ENCODE data around the gene APRT.

APRT gene

DNA sequence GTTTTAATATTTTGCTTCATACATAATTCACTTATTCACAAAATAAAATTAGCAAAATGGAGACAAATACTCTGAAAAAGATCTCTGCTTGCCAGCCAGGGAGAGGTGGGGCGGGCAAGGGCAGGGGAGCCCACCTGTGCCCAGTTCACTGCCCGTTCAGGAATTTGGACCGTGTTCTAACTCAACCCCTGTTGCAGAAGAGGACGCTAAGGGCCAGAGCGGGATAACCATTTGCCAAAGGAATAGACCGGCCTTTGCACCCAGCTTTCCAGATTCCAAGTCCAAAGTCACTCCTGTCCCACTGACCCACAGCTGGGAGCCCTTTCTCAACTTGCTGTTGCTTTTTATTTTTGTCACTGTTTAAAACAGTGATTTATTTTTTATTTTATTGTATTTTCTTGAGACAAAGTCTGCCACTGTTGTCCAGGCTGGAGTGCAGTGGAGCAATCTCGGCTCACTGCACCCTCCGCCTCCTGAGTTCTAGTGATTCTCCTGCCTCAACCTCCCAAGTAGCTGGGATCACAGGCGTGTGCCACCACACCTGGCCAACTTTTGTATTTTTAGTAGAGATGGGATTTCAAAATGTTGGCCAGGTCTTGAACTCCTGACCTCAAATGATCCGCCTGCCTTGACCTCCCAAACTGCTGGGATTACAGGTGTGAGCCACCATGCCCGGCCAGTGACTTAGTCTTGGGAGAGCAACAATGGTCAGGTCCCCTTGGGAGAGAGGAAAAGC is 24.0 kb downstream of the APRT start:
- no peak for DNase-seq (ENCODE audit: low spot score)

DNA sequence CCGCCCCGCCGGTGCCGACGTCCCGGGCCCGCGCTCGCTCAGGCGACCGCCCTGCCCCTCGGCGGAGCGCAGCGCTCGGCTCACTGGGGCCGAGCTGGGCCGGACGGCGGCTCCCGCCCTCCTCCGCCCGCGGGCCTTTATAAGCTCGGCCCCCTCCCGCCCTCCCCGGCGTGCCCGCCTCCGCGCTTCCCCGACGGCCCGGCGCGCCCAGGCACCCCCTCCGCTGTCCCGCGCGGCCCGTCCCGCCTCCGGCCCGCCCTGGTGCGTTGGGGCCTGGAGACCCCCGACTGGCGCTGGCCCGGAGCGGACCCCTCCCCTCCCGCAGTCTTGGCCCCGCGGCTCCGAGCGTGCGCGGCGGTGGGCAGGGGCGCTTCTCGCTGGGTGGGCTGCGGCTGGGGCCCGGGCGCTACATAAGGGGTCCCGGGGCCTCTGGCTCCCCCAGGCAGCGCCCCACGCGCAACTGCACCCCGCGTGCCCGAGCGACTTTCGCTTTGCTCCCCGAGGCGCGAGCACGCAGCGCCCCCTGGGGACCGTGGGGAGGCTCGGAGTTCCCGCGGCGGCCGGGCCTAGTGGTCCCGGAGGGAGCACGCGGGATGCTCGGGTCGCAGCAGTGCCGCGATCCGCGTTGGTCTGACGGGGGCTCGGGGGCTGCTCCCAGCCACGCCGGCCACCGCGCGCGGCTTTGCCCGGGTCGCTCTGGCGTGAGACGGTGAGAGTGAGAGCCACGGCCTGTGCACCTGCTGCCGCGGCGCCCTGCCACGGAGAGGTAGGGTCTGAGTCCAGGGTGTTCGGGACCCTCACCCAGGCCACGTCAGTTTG is 26.4 kb downstream of the APRT start, which contains the start of gene PIEZO1:
TSS of gene PIEZO1 (minus strand) at position 115 of the 819 bp plus-strand sequence. CDS start 256 bp downstream, outside the sequence.
- no peak for DNase-seq (ENCODE audit: low spot score)

DNA sequence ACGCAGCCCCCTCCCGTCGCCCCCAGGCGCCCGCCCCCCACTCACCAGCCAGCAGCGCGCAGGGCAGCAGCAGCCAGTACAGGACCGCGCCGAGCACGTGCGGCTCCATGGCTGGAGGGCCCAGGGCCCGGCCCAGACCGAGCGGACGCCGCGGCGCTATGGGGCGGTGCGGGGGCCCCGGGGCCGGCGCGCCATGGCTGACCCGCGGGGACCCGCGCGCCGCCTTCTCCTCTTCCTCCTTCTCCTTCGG is 26.9 kb downstream of the APRT start:
- no peak for DNase-seq (ENCODE audit: low spot score)

DNA sequence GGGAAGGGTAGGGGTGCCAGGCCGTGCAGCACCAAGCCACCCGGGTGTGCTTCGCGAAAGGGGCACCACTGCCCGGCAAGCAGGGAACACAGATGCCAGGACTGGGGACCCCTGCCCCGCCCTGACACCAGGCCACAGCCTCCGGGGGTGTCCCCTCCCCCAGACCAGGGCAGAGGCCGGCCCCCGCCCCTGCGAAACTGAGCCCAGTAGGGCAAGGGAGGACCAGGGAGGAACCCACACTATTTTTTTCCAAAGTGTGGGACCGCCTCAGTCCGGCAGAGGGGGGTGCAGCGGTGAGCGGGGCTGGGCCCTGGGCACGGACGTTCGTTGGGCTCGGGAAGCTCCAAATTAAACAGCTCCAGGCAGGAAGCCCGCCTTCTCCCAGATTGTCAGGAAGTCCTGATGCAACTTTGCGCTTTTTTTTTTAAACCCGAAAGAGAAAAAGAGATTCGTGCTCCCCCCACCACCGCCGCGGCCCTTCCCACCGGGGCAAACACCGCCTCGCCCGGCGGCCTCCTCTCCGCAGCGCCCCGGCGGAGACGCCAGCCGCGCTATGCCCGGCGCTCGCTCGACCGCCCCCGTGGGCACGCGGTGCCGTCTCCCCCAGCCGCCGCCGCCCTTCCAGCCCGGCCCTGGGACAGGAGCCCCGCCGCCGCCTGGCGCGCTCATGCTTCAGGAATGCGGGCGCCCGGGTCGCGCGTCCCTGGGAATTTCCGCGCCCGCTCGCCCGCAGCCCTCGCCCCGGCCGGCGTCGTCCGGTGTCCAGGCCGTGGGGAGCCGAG is 27.5 kb downstream of the APRT start:
- peak; percentile 67 for DNase-seq (ENCODE audit: low spot score)

DNA sequence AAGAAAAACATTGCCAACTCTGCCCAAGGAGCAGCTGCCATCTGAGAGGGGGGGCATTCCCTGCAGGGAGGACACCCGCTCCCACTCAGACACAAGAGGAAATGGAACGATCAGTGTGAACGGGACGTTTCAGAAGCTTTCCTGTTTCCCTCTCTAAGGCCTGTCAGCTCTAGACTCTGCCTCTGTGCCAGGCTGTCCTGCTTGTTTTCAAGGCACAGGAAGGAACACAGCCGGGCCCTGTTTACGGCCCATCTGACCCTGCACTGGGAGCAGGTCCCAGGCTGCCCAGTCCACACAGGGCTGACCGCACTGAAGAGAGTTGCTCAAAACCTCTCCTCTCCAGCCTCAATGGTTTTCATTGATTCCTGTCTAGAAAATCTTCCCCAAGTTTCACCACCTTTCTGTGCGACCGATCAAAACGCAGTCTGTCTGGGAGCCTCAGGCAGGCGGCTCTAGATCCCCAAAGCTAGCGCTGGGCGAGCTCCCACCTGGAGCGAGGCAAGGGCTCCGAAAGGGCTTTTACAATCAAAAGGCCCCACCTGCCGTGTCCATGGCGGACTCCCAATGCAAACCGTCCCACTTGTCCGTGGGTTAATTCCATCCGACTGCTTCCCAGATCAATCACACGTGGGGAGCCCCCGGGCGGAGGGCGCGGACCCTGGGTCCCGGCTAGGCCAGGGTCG is 28.2 kb downstream of the APRT start:
- DNase-seq (ENCODE audit: low spot score), result no peak

DNA sequence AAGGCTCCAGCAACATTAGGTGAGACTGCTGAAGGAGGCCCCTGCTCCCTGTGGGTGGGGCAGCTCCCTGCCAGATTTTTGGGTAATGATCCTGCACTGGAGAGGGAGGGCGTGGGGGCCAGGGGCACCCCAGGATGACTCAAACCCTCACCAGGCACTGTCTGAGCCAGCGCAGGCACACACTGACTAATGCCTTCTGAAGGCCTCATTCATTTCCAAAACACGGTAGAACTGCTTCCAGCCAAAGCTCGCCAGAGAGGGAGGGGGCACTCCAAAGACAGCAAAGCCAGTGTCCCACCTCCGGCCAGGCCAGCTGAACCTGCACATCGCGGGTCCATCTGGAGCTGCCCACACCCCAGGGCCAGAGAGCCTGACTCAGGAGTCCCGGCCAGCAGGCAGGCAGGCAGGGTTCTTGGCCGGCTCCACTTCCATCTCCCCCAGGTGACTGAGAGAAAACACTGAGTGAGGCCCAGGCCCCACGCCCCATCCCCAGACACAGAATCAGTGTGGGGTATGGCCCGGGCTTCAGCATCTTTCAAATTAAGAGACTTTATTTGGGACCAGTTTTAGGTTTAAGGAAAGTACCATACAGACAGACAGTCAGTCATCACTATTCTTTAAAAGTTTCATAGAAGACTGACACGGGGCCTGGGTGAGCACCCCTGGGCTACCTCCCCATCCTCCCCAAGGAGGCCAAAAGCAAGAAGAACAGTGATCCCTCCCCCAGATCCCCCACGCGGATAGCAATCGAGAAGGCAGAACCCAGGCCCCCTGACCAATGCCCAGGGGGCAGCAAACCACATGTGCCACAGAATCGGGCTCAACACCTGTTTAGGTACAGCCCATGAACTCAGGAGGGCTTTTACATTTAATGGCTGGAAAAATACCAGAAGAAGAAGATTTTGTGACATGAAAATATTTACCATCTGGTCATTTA is 29.0 kb downstream of the APRT start:
- no peak for DNase-seq (ENCODE audit: low spot score)

DNA sequence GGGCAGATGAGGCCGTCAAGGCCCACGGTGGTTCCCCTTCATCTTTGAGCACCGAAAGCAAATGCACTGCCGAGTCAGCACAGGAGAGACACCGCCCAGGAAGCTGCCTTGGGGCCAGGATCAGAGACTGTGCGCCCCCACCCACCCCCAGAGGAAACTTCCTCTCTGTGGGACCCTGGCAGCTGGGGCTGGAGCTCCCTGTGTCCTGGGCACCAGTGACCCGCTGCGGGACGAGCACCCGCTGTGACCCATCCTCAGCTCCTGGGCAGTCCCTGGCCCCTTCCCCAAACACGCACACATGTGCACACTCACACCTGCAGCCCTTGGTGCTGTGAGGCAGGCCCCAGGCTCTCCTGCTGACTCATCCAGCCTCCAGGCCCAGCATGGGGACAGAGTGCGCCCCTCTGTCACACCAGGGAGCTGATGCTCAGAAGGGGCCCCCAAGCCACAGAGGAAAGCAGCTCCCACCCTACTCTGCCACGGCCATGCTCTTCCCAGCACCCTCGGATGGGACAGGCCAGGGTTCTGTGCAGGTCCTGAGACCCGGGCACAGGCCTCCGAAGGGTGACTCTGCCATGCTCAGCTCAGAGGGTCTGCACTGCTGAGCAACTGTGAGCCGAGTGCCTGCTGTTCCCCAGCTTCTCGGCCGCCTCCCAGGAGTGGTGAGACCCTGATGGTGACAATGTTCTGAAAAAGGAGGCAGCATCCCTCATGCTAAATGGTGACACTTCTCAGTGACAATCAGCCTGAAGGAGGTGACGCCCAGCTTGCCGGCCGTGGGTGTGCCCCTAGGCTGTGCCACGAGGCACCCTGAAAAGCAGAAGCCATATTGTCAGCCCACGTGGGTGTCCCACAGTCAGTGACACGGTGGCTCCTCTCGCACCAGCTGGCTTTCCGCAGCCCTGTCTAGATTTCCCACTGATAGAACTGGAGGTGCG is 30.3 kb downstream of the APRT start:
- DNase-seq (ENCODE audit: low spot score), result no peak

GRCh38 chr16:88780142-88781062 is 31.3 kb downstream of the APRT start:
- no peak for DNase-seq (ENCODE audit: low spot score)

DNA sequence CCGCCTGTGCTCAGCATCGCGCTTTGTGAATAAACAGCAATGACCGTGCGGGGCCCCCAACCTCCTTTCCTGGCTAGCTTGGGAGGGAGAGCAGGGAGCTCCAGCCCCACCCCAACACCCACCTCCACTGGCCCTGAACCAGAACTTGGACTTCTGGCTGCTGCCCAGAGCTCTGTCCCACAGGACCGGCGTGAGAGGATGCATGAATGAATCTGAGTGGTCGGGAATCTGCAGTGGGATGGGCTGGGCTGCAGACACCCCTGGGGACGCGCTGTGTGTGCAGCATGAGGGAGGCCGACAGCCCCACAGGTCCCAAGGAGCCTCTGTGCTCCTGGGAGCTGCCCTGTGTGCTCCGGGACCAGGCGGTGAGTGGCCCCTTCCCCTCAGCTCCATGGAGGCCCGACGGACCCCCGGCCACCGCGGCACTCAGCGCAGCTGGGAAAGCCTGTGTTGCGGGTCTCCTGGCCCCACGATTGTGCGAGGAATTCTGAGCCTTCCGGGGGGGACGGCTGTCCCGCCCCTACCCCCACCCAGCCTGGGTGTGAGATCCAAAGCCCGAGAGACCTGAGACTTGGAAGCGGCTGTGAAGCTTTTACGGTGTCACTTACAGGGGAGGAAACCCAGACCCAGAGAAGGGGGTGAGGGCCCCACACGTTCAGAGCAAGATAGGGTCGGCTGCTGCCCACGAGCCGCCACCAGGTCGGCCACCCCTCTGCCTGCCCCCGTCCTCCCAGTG is 32.2 kb downstream of the APRT start:
- DNase-seq (ENCODE audit: low spot score), result no peak

DNA sequence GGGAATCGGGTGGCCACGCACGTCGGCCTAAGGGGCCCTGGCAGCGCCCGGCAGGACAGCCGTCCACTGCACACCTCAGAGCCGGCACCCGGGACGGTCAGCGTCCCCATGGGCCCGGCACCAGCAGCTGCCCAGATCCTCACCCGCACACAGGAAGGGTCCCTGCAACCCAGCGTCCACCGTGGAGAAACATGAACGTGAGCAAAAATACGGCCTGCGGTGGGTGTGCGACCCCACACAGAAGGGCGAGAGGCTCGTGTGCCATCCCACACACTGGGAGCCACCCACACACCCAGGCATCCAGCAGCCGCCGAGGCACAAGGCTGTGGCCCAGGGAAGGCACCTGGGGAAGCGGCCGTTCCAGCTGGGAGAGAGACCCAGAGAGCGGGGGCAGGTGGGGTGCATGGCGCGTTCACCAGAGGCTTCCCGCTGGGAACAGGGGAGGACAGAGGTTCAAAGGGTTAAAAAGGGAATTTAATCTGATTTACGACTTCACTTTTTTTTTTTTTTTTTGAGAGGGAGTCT is 33.1 kb downstream of the APRT start:
- no peak for DNase-seq (ENCODE audit: low spot score)

DNA sequence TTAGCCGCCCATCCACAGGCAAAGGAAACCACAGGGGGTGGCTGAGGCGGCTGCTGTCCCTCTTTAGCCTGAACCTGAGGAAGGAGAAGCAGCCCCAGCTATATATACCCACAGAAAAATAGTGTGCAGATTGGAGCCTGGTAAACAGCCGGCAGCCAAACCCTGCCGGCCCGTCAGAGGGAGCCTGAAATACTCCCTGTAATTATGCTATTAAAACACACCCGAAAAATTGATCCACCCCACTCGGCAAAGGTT is 33.5 kb downstream of the APRT start:
- DNase-seq (ENCODE audit: low spot score), result no peak

DNA sequence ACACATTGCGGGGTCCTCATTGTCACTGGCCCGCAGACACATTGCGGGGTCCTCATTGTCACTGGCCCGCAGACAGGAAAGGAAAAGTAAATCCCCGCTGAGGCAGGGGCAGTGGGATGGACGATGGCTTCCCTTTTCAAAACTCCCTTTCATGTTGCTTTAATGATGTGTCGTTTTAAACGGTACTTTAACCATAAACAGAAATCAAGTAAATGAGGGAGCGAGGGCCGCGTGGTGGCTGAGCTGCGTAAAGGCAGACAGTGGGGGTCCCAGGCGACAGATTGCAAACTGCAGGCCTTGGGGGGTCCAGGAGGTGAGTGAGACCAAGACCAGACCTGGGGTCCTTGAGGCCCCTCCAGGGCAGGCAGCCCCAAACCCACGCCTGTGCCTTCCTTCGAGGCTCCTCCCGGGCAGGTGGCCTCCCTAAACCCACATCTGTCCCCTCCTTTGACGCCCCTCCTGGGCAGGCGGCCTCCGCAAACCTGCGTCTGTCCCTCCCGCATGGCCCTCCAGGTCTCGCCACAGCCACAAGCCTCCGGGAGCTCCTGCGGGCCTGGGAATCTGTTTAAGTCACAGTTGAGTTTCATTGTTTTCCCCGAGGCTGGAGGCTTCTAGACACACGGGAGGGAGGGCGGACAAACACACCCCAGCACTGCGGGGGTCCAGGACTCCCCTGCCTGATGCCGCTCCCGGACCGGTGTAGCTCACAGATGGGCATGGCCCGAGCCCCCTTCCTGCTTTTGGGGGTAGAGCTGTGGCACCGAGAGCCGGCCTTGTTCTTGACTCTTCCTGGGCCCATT is 34.1 kb downstream of the APRT start:
- DNase-seq (ENCODE audit: low spot score), result no peak

DNA sequence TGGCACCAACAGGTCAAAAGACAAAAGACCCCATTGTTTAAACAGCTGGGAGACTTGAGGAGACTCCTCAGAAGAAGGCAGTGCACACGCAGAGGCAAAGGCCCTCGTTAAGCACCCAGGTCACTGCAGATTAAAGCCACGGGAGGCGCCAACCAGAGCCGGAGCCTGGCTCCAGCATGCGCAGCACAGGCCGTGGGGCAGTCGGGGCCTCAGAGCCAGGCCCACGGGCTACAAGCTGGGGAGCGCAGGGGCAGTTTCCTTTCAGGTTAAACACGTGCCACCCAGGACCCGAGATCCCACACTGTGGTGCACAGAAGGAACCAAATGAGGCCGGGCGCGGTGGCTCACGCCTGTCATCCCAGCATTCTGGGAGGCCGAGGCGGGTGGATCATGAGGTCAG is 35.9 kb downstream of the APRT start:
- DNase-seq (ENCODE audit: low spot score), result no peak

DNA sequence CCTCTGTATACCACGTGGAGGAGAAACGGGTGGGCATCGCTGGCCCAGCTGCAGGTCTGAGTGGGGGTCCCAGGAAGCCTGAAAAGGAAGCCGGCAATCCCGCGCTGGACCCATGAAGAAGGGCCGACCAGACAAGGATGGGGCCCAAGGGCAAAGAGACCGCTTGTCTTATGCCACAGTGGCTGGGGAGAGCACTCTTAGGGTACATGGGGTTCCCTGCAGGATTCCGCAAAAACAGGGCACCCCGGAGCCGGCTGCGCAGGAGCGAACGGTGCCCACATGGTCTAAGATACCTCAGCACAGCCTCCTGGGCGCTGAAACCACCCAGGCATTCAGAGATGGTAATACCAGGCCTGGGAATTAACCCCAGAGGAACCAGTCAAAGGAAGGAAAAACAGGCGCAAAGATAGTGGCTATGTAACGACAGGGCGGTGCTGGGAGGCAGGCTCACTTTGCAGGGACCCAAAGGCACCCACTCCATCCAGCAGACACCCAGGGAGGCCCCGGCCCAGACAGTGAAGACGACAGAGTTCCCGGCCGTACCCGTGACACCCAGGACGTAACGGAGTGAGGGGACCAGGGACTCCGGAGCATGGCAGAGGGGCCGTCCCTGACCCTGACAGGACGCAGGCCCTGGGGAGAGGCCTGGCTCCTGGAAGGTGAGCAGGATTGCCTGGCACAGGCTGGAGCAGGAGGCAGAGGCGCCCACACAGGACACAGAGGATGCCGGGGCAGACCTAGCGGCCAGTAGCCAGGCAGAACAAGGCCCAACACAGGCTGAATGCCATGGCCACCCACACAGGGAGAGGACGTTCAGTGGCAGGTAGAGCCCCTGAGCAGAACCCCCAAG is 37.0 kb downstream of the APRT start:
- DNase-seq (ENCODE audit: low spot score), result no peak

DNA sequence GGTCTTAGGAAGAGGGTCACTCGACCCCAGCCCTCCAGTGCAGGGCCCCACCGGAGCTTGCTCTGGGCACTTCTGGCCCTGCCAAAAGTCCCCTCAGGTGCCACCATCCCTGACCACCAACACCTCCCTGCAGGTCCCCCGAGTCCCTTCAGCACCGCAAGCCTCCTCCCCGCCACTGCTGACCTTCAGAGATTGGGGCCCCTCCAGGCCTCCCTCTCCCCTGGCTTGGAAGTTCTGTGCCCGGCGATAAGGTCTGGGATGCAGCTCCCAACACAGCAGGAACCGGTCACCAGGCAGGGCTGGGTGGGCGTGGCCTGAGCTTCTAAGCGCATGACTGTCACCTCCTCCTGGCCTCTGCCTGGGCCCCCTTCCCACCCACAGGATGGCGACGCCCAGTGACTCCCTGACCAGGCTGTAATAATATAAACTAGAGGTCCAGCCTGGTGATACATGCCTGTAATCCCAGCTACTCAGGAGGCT is 37.9 kb downstream of the APRT start:
- peak; percentile 71 for DNase-seq (ENCODE audit: low spot score)

Measured in SW480 (cell line).